SJSA1 (cell line): ENCODE data around the gene MUC5B. TPM values are rescaled to one million over a fixed set of nuclear protein-coding genes. Genes with fewer than 3 reads are reported as not detected.

Experiments used
- DNase-seq, 2 experiments: peaks; one replicate each; pipeline ENCODE4 v3.0.0-alpha.2; 2015 to 2020; ENCODE audit warnings: low spot score in 2 of 2, low read depth in 1 of 2
- H3K27ac ChIP-seq: fragments of 250-450 bp; sonication (Bioruptor Pico); 2 replicates; pipeline ENCODE4 v1.5.1; 2020; ENCODE audit warnings: mild to moderate bottlenecking, moderate library complexity
- H3K27me3 ChIP-seq: fragments of 250-450 bp; sonication (Bioruptor Pico); replicated peaks from 2 replicates; pipeline ENCODE4 v1.5.1; 2020; ENCODE audit warnings: mild to moderate bottlenecking, moderate library complexity
- H3K36me3 ChIP-seq: fragments of 250-450 bp; sonication (Bioruptor Pico); 2 replicates; pipeline ENCODE4 v1.5.1; 2020; ENCODE audit warnings: mild to moderate bottlenecking
- H3K4me1 ChIP-seq: fragments of 250-450 bp; sonication (Bioruptor Pico); replicated peaks from 2 replicates; pipeline ENCODE4 v1.6.1; 2021; ENCODE audit warnings: mild to moderate bottlenecking
- H3K4me3 ChIP-seq: fragments of 250-450 bp; sonication (Bioruptor Pico); 2 replicates; pipeline ENCODE4 v1.5.1; 2020; ENCODE audit warnings: mild to moderate bottlenecking
- H3K9me3 ChIP-seq: fragments of 250-450 bp; sonication (Bioruptor Pico); replicated peaks from 2 replicates; pipeline ENCODE4 v1.5.1; 2020; ENCODE audit warnings: mild to moderate bottlenecking
- total RNA-seq: library from RNA; depleted of rRNA; stranded (reverse); fragments of >200 nt; shearing (Covaris generic); gene quantifications from 2 replicates; pipeline ENCODE4 v1.2.3, GENCODE V29; 2014

Gene MUC5B
- total RNA-seq, 1 experiment from 2014 or later, result not detected

DNA sequence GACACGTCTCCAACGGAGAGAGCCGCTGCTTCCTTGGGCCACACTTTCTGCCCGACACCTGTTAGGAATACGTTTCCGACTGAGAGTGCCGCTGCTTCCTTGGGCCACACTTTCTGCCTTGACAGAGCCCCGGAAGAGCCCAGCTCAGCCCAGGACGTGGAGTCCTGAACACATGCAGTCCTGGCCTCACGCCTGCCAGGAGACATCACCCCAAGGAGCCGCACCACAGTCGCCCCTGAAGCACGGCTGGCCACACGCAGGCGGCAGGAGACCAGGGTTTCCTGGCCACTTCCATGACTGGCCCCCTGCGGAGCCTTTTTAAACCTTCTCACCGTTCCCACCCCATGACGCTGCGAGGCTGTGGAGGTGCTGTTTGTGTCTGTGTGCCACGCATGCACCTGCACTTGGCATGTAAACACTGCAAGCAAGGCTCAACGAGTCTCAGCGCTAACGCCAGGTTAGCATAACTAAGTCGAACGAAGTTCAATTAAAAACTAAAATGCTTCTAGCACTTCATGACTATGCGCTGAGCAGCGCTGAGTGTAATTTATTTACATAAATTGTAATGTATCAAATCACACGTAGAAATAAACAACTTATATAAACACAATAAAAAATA lies 77.8 kb downstream of the MUC5B start:
- Histone ChIP-seq H3K27me3 (no peaks in the 10 kb centered on the region), H3K4me1 (no peaks in the 10 kb centered on the region), H3K9me3 (no peaks in the 10 kb centered on the region), H3K4me3 (no peak overlapping the region), H3K27ac (no peak overlapping the region), H3K36me3 (no peaks in the 10 kb centered on the region)
- no peak for DNase-seq

DNA sequence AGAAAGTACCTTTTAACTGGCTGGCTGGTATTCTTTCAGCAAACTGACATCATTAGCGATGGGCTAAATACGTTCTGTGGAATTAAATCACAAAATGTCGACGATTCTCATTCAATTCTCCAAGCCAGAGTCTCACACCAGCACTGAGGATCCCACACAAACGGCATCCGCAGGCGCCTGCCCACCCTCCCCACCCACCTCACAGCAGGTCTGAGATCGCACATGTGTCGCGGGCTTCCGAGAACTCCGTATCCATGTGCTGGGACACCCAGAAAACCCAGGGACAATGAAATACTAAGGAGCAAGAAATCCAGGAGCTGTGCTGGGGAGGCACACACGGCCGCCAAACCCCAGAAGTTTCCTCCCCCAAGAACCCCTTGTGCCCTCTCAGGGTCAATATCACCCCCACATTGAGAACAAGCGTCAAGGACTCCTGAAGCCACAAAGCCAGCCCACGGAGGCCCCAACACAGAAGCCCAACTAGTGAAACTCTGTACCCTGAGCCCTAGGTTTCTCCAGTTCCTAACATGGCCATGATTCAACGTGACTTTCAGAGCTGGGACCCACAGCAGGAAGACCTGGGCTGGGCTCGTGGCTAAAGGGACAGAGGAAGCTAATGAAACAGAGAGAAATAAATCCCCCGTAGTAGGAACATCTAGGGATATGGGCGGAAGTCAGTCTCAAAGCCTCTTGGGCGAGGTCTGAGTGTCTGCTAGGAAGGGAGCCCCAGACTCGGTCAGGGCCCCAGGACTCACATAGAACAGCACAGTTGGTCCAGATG lies 78.5 kb downstream of the MUC5B start:
- H3K27ac ChIP-seq, result no peak overlapping the region
- no peak for DNase-seq

DNA sequence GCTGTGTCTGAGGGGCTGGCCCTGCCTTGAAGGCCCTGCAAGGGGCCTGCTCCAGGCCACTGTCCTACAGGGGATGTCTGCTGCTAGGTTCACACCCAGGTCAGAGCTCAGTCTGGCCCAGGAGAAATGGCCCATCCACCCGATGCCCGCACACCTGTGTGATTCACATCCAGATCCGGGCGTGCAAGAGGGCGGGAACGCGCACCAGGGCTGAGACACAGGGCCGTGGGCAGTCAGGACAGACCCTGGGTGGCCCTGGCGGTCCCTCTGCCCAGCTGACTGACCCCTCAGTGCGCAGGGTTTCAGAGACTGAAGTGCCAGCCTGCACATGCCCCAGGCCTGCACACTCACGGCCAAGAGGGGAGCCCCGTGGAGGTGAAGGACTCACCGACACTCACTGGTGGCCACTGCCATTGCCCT lies 79.2 kb downstream of the MUC5B start:
- Histone ChIP-seq H3K4me3 (no peak overlapping the region), H3K4me1 (no peaks in the 10 kb centered on the region), H3K27ac (no peak overlapping the region), H3K27me3 (no peaks in the 10 kb centered on the region), H3K36me3 (no peaks in the 10 kb centered on the region), H3K9me3 (no peaks in the 10 kb centered on the region)
- DNase-seq, result no peak

More for the DNA sequence above, 78.5 kb downstream of the MUC5B start:
- Histone ChIP-seq H3K36me3 (no peaks in the 10 kb centered on the region), H3K4me3 (no peak overlapping the region), H3K4me1 (no peaks in the 10 kb centered on the region), H3K9me3 (no peaks in the 10 kb centered on the region), H3K27me3 (no peaks in the 10 kb centered on the region)

DNA sequence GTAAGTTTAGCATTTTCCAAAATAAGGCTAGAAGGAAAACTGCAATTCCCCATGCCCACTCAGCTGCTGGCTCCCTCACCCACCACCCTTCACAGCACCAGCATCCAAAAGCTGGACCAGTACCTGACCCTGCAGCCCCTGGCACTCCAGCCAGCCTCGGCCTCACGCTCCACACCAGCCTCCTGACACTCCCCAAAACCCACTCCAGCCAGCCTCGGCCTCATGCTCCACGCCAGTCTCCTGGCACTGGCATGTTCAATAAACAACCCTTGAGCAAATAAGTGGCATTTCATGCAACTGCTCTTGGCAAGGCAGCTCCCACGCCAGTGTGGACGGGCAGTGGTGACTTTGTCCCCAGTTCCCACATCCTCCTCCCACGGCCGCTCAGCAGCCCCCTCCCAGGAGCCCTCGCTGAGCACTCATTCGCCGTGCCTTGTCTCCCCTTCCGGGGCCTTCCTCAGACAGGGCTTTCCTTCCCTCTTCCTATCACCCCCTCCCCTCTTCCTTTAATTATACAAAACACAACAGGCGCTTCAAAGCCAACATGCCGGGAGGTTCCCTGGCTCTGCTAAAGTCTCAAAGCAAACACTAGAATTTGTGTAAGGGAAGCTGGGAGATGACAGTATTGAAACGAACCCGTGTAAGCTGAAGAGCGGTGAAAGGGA lies 79.7 kb downstream of the MUC5B start:
- Histone ChIP-seq H3K9me3 (no peaks in the 10 kb centered on the region), H3K4me3 (no peak overlapping the region), H3K36me3 (no peaks in the 10 kb centered on the region), H3K27ac (no peak overlapping the region), H3K27me3 (no peaks in the 10 kb centered on the region), H3K4me1 (no peaks in the 10 kb centered on the region)
- no peak for DNase-seq

DNA sequence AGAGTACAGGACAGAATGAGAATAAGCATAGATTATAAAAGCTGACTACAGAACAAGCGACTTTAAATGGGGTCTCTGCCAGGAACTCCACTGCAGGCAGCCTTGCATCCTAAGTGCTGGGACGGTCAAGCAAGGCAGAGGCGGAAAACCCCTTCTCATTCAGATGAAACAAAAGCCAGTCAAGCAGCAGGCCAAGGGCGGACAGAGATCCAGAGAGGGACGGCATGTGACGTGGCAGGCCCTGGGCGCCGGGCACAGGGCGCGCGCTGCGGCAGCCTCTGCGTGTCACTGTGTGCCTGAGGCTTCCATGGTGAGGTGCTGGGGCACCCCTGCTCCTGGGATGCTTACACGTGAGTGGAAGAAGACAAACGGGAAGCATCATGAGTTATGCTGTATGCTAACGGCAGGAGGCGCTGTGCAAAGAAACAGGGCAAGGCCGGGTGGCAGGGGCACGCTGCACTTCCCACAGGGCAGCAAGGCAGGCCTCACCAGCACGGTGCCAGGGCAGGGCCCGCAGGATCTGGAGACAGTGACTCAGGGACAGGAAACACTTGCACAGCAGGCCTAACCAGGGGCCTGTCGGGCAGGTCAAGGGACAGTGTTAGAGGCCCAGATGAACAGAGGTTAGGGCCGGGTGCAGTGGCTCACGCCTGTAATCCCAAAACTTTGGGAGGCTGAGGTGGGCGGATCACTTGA lies 80.4 kb downstream of the MUC5B start:
- Histone ChIP-seq H3K9me3 (no peaks in the 10 kb centered on the region), H3K4me3 (no peak overlapping the region), H3K27ac (no peak overlapping the region), H3K4me1 (0 out of 2 replicates have a peak, but pooled peaks cover 2% of the 10 kb centered on the region), H3K36me3 (no peaks in the 10 kb centered on the region), H3K27me3 (no peaks in the 10 kb centered on the region)
- no peak for DNase-seq

DNA sequence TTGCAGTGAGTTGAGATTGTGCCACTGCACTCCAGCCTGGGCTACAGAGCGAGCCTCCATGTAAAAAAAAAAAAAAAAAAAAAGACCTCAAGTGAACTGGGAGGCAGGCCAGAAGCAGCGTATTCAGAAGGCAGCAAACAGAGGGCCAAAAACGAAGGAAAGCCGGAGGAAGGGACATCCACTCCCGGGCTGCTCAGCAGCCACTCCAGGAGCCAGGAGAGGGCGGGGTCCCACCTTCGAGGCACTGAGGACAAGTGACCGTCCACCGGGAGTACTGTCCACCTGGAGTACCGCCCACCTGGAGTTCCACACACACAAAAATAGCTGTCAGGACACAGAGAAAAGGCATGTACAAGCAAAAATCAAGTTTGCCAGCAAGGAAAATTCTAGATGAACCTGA lies 81.1 kb downstream of the MUC5B start:
- DNase-seq, result no peak
- no peaks in the 10 kb centered on the region for H3K36me3 ChIP-seq
- H3K27ac ChIP-seq, result no peak overlapping the region
- H3K27me3 ChIP-seq, result no peaks in the 10 kb centered on the region
- no peak overlapping the region for H3K4me3 ChIP-seq
- H3K4me1 ChIP-seq, result 0 out of 2 replicates have a peak, but pooled peaks cover 3% of the 10 kb centered on the region
- H3K9me3 ChIP-seq, result no peaks in the 10 kb centered on the region

DNA sequence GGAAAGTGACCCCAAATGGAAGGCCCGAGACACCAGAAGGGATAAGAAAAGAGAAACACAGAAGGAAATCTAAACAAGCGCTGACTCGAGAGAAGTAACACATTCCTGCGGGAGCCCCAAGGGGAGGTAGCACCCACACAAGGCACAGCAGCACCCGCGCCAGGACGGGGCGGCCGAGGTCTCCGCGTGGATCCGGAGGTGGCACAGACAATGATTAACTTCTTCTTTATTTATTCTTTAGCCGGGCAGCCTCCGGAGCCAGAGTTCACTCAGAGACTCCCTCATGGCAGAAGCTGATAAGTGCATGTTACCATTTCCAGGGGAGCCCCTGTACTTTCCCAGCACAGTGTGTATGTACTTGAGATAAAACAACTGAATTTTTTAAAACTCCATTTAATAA lies 81.5 kb downstream of the MUC5B start:
- peaks cover 4% of the 10 kb centered on the region for H3K36me3 ChIP-seq
- no peak overlapping the region for H3K27ac ChIP-seq
- H3K9me3 ChIP-seq, result no peaks in the 10 kb centered on the region
- no peak overlapping the region for H3K4me3 ChIP-seq
- no peak for DNase-seq
- 0 out of 2 replicates have a peak, but pooled peaks cover 3% of the 10 kb centered on the region for H3K4me1 ChIP-seq
- H3K27me3 ChIP-seq, result no peaks in the 10 kb centered on the region

DNA sequence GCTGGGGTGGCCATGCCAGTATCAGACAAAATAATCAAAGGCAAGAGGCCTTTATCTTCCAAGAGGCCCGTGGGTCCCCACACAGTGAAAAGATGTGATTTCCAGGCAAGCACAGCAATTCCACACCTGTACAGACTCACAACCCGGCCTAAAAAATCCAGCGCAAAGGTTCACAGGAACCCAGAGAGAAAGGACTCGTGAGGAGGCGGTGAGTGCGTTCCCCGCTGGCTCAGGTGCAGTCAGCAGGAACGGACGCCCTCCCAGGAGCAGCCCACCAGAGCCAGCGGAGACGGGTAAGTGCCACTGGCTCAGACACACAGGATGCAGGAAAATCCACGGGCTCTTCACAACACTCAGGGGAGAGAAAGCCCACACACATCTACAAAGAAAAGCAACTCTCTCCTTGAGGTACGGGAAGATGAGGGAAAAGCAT lies 82.2 kb downstream of the MUC5B start:
- no peak for DNase-seq
- H3K4me3 ChIP-seq, result no peak overlapping the region
- no peaks in the 10 kb centered on the region for H3K9me3 ChIP-seq
- H3K4me1 ChIP-seq, result peaks cover 7% of the 10 kb centered on the region
- H3K27me3 ChIP-seq, result no peaks in the 10 kb centered on the region
- no peak overlapping the region for H3K27ac ChIP-seq
- peaks cover 4% of the 10 kb centered on the region for H3K36me3 ChIP-seq

DNA sequence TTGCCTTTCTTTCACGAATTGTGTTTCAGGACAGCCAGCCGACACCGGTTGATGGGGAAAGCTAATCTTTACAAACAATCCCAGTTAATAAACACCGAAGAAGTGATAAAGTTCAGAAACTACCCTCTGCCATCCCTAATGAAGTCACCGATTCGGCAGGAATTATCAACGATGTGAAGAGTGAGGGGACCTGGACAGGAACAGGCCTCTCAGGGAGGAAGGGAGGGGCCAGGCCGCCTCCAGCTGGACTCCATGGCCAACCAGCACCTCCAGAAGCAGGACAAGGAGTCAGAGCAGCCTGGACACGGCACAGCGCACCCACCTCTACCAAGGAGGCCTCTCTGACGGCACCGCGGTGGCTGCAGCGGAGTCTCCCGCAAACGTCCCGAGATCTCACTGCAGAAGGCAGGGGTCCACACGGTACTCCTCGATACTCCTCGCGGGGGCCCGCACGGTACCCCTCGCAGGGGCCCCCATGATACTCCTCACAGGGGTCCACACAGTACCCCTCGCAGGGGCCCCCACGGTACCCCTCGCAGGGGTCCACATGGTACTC lies 82.7 kb downstream of the MUC5B start:
- Histone ChIP-seq H3K9me3 (no peaks in the 10 kb centered on the region), H3K36me3 (peaks cover 4% of the 10 kb centered on the region)

DNA sequence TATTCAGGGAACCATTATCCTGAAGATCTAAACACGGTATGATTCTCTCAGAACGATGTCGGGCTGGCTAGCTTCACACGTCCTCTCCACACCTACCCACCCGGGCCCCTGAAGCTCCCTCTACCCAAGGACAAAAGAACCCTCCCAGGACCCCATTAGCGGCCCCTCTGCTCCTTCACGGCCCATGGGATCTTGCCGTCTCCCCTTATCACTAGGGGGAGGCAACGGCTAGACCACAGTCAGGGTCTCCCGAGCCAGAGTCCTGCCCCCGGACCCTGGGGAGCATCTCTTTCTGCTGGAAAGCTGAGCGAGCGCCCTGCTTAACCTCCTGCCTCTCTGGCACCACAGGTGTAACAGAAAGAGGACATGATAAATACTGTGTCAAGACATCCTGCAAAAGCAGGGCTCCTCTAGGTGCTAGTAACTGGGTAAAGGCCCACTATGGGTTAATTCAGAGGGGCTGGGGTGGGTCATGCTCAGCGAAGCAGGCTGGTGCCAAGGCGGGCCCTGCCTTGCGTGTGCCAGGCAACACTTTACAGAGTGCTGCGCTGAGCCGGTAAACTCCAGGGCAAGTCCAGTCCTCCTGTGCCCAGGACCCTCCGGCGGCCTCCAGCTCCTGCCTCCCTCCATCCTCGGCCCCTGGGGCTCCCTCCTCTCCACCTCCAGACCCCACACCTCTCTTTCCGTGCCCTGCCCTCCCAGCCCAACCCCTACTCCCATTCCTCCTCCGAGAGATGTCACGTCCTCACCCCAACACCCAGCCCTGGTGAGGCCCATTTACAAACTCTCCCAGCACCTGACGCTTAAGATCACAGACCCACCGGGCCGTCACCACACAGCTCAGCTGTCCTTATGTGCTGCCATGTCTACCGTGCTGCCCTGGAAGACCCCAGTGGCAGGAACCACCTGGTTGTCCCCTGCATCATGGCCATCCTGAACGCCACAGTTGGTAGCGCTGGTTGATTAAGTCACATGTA lies 83.6 kb downstream of the MUC5B start:
- DNase-seq, result no peak

More for the DNA sequence above, 82.7 kb downstream of the MUC5B start:
- DNase-seq, result no peak
- H3K4me1 ChIP-seq, result peaks cover 11% of the 10 kb centered on the region
- H3K4me3 ChIP-seq, result no peak overlapping the region
- no peak overlapping the region for H3K27ac ChIP-seq
- no peaks in the 10 kb centered on the region for H3K27me3 ChIP-seq

DNA sequence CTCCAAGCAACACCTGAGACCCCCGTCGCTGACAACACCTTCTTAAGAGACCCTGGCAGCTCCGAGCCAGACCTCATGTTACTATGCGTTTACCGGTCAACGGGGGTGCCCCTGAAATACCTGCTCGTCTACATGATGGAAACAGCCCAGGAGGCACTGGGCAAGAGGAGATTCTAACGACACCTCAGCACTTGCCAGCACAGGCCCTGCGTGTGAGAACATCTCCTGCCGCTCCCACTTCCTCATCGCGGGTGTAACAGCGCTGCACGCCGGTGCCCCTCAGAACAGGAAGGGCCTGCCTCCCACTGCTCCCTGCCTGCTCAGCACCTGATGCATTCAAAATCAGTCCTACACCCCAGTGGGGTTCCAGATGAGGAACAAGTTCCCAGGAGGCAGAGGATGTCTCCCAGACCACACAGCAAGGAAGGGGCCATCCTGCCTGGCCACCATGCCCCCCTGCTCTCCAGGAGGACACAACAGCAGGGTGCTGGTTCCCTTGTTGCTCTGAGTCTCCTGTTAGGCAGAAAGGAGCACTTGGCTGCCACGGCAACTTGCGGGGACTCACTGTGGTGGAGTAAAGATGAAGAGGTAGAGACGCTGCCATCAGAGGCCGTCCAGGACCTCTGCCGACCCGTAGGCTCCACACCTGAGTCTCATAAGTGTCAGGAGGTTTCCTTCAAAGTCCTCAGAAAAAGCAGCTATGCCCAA lies 84.5 kb downstream of the MUC5B start:
- no peak overlapping the region for H3K27ac ChIP-seq
- peaks cover 4% of the 10 kb centered on the region for H3K36me3 ChIP-seq
- H3K4me1 ChIP-seq, result peaks cover 11% of the 10 kb centered on the region
- no peak overlapping the region for H3K4me3 ChIP-seq
- no peak for DNase-seq
- H3K27me3 ChIP-seq, result no peaks in the 10 kb centered on the region
- H3K9me3 ChIP-seq, result no peaks in the 10 kb centered on the region; the same call in 1 of the 2 replicates

More for the DNA sequence above, 83.6 kb downstream of the MUC5B start:
- Histone ChIP-seq H3K27ac (no peak overlapping the region), H3K4me1 (peaks cover 11% of the 10 kb centered on the region), H3K4me3 (no peak overlapping the region), H3K27me3 (no peaks in the 10 kb centered on the region), H3K36me3 (peaks cover 4% of the 10 kb centered on the region), H3K9me3 (no peaks in the 10 kb centered on the region)
